Progenitor cell of endocrine pancreas (in vitro differentiated cells): Measurements from ENCODE around the gene GRIN3A. TPM values are rescaled to one million over a fixed set of nuclear protein-coding genes. Genes with fewer than 3 reads are reported as not detected.
A peak's percentile ranks its signal among the peaks of the same experiment; 100 is the strongest.
"Not testable (repeated sequence)": the region's sequence is repeated elsewhere in the genome, so short reads cannot be mapped to it uniquely, and the experiment has no call there.

Experiments
- DNase-seq: peaks from one replicate; pipeline ENCODE4 v3.0.0; 2021; ENCODE audit warnings: low spot score; ENCODE audit not compliant: unreplicated experiment
- H3K27ac Mint-ChIP-seq: 2 replicates; pipeline ENCODE4 v1.8.0; 2021; ENCODE audit warnings: mild to moderate bottlenecking, moderate library complexity, mixed read lengths
- H3K27me3 Mint-ChIP-seq: 2 replicates; pipeline ENCODE4 v1.8.0; 2021; ENCODE audit warnings: mixed read lengths
- H3K36me3 Mint-ChIP-seq: 2 replicates; pipeline ENCODE4 v1.8.0; 2022; ENCODE audit warnings: mixed read lengths; ENCODE audit not compliant: insufficient read depth
- H3K4me1 Mint-ChIP-seq: 2 replicates; pipeline ENCODE4 v1.8.0; 2021; ENCODE audit warnings: low read depth, mixed read lengths
- H3K4me3 Mint-ChIP-seq: 2 replicates; pipeline ENCODE4 v1.8.0; 2021; ENCODE audit warnings: low read depth, mild to moderate bottlenecking, moderate library complexity, mixed read lengths
- H3K9me3 Mint-ChIP-seq: 2 replicates; pipeline ENCODE4 v1.8.0; 2021; ENCODE audit warnings: low read depth, mixed read lengths
- total RNA-seq: library from RNA; stranded (reverse); gene quantifications from 2 replicates; pipeline ENCODE4 v1.2.1, GENCODE V29; 2021
- TF ChIP-seq, protein P1 (sequence below): fragments of 200-600 bp; sonication (generic); IDR thresholded peaks from one replicate; pipeline ENCODE4 v1.5.0; 2021; ENCODE audit warnings: antibody characterized with exemption, mild to moderate bottlenecking; ENCODE audit not compliant: unreplicated experiment

GRIN3A gene
- total RNA-seq, 1 donor from 2014 or later: 0.48 TPM

- peaks cover 84% of the 10 kb centered on the region for H3K27me3 Mint-ChIP-seq
- H3K4me3 Mint-ChIP-seq: peak overlapping the region; percentile 52
- no peak overlapping the region for H3K27ac Mint-ChIP-seq
- peaks cover 6% of the 10 kb centered on the region for H3K4me1 Mint-ChIP-seq
- TF ChIP-seq, protein P1, sequence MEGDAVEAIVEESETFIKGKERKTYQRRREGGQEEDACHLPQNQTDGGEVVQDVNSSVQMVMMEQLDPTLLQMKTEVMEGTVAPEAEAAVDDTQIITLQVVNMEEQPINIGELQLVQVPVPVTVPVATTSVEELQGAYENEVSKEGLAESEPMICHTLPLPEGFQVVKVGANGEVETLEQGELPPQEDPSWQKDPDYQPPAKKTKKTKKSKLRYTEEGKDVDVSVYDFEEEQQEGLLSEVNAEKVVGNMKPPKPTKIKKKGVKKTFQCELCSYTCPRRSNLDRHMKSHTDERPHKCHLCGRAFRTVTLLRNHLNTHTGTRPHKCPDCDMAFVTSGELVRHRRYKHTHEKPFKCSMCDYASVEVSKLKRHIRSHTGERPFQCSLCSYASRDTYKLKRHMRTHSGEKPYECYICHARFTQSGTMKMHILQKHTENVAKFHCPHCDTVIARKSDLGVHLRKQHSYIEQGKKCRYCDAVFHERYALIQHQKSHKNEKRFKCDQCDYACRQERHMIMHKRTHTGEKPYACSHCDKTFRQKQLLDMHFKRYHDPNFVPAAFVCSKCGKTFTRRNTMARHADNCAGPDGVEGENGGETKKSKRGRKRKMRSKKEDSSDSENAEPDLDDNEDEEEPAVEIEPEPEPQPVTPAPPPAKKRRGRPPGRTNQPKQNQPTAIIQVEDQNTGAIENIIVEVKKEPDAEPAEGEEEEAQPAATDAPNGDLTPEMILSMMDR: no peak
- no peaks in the 10 kb centered on the region for H3K9me3 Mint-ChIP-seq
- H3K36me3 Mint-ChIP-seq: no peaks in the 10 kb centered on the region
- DNase-seq: peak; percentile 46
Observed at GRCh38 chr9:101736717-101737116, 1.7 kb downstream of the GRIN3A start.

DNA sequence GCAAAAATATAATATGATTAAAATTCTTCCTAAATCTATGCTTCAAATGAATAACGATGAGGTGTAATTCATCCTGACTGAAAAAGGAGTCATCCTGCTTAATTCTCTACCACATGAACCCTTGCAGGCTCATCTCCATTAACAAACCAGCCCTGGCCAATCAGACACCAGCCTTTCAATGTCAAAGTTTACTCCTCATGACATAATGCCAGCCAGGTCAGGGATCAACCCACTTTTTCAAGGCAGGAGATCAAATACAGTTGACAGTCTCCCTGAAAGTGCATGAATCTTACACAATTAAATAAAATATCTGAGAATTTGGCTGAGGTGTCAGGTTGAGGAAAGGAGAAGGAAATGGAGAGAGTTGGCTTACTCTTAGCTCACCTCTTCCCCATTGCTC is 7.0 kb downstream of the GRIN3A start:
- DNase-seq: no peak
- H3K4me3 Mint-ChIP-seq: no peak overlapping the region
- H3K36me3 Mint-ChIP-seq: no peaks in the 10 kb centered on the region
- TF ChIP-seq, protein P1: no peak
- no peaks in the 10 kb centered on the region for H3K9me3 Mint-ChIP-seq
- H3K27ac Mint-ChIP-seq: no peak overlapping the region
- peaks cover 47% of the 10 kb centered on the region for H3K27me3 Mint-ChIP-seq
- H3K4me1 Mint-ChIP-seq: peaks cover 1% of the 10 kb centered on the region

GRCh38 chr9:101727612-101728524 is 10.6 kb downstream of the GRIN3A start:
- Mint-ChIP-seq H3K4me1 (peaks cover 1% of the 10 kb centered on the region), H3K27ac (no peak overlapping the region), H3K4me3 (no peak overlapping the region), H3K9me3 (peaks cover 2% of the 10 kb centered on the region), H3K36me3 (no peaks in the 10 kb centered on the region), H3K27me3 (peaks cover 15% of the 10 kb centered on the region)
- no peak for DNase-seq
- TF ChIP-seq, protein P1: peak; percentile 56

DNA sequence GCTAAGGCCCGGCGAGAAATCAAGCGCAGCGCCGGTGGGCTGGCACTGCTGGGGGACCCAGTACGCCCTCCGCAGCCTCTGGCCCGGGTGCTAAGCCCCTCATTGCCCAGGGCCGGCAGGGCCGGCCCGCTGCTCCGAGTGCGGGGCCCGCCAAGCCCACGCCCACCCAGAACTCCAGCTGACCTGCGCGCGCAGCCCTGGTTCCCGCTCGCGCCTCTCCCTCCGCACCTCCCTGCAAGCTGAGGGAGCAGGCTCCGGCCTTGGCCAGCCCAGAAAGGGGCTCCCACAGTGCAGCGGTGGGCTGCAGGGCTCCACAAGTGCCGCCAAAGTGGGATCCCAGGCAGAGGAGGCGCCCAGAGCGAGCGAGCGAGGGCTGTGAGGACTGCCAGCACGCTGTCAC is 14.2 kb downstream of the GRIN3A start:
- H3K36me3 Mint-ChIP-seq, H3K4me1 Mint-ChIP-seq, H3K9me3 Mint-ChIP-seq, H3K27ac Mint-ChIP-seq, H3K4me3 Mint-ChIP-seq, H3K27me3 Mint-ChIP-seq, DNase-seq: not testable (repeated sequence)

DNA sequence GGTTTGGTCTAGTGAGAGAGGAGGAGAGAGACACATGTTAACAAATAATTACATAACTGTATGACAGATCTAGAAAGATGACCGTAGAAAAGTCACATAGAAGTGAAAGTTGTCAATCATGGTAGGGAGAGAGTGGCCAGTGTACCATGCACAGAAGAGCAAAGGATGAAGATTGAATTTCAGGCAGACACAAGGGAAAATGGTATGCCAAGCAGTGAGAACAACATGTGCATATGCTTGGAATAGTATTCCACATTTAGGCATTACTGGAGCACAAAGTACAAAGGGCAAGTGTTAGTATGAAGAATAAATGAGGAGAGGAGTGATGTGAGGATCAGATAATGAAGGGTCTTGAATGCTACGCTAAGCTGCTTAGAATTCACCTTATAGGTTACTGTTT is 20.3 kb downstream of the GRIN3A start:
- Mint-ChIP-seq H3K4me1 (peaks cover 3% of the 10 kb centered on the region), H3K9me3 (peaks cover 2% of the 10 kb centered on the region)
- no peak for DNase-seq

More for the DNA sequence above, 20.3 kb downstream of the GRIN3A start:
- Mint-ChIP-seq H3K27ac (no peak overlapping the region), H3K27me3 (peaks cover 11% of the 10 kb centered on the region), H3K36me3 (peaks cover 1% of the 10 kb centered on the region), H3K4me3 (no peak overlapping the region)
- TF ChIP-seq, protein P1: no peak
